Measurements from ENCODE around the gene PVALEF.

Gene PVALEF

GRCh38 chr17:81199482-81199830 is 34.1 kb downstream of the PVALEF start:
- TF ChIP-seq MAX (IDR thresholded peaks at IDR 0.05) (no peak), TEAD4 (IDR thresholded peaks at IDR 0.05) (no peak), FOXM1 (IDR thresholded peaks at IDR 0.05; ENCODE audit: borderline replicate concordance, low read depth) (no peak), TAF1 (IDR thresholded peaks at IDR 0.05; ENCODE audit: low read depth) (no peak), EGR1 (IDR thresholded peaks at IDR 0.05) (no peak), RAD21 (IDR thresholded peaks at IDR 0.05; ENCODE audit: low read depth) (no peak), REST (IDR thresholded peaks at IDR 0.05; ENCODE audit: low read depth) (no peak), ZBTB7A (IDR thresholded peaks at IDR 0.05; ENCODE audit: low read depth) (no peak)

GRCh38 chr17:81200201-81200600 is 34.9 kb downstream of the PVALEF start:
- TF ChIP-seq CREB1 (IDR thresholded peaks at IDR 0.05; ENCODE audit: low read depth) (no peak), CEBPB (IDR thresholded peaks at IDR 0.05) (no peak), TCF12 (IDR thresholded peaks at IDR 0.05; ENCODE audit: low read depth) (no peak), USF1 (IDR thresholded peaks at IDR 0.05) (no peak), EGR1 (IDR thresholded peaks at IDR 0.05) (no peak)

GRCh38 chr17:81200695-81201580 is 35.6 kb downstream of the PVALEF start:
- TF ChIP-seq ZBTB7A (IDR thresholded peaks at IDR 0.05; ENCODE audit: low read depth) (no peak), EP300 (IDR thresholded peaks at IDR 0.05; ENCODE audit: borderline replicate concordance) (no peak), RAD21 (IDR thresholded peaks at IDR 0.05; ENCODE audit: low read depth) (peak; percentile 45)

- TF ChIP-seq YY1 (IDR thresholded peaks at IDR 0.05; ENCODE audit: low read depth) (no peak), USF1 (IDR thresholded peaks at IDR 0.05) (no peak)
Observed at GRCh38 chr17:81202318-81202717, 37.0 kb downstream of the PVALEF start.

GRCh38 chr17:81203136-81203535 is 37.8 kb downstream of the PVALEF start:
- TF ChIP-seq MAX (IDR thresholded peaks at IDR 0.05) (no peak), EGR1 (IDR thresholded peaks at IDR 0.05) (no peak), ZBTB7A (IDR thresholded peaks at IDR 0.05; ENCODE audit: low read depth) (no peak), USF1 (IDR thresholded peaks at IDR 0.05) (no peak), CEBPB (IDR thresholded peaks at IDR 0.05) (no peak), TCF12 (IDR thresholded peaks at IDR 0.05; ENCODE audit: low read depth) (no peak), REST (IDR thresholded peaks at IDR 0.05; ENCODE audit: low read depth) (no peak), EP300 (IDR thresholded peaks at IDR 0.05; ENCODE audit: borderline replicate concordance) (no peak), FOXM1 (IDR thresholded peaks at IDR 0.05; ENCODE audit: borderline replicate concordance, low read depth) (no peak), NFIC (IDR thresholded peaks at IDR 0.05) (no peak), TEAD4 (IDR thresholded peaks at IDR 0.05) (no peak), RAD21 (IDR thresholded peaks at IDR 0.05; ENCODE audit: low read depth) (no peak), CREB1 (IDR thresholded peaks at IDR 0.05; ENCODE audit: low read depth) (no peak), YY1 (IDR thresholded peaks at IDR 0.05; ENCODE audit: low read depth) (no peak)

- TF ChIP-seq MAX (IDR thresholded peaks at IDR 0.05) (no peak), TEAD4 (IDR thresholded peaks at IDR 0.05) (no peak), CEBPB (IDR thresholded peaks at IDR 0.05) (no peak), TCF12 (IDR thresholded peaks at IDR 0.05; ENCODE audit: low read depth) (no peak), EGR1 (IDR thresholded peaks at IDR 0.05) (no peak), TAF1 (IDR thresholded peaks at IDR 0.05; ENCODE audit: low read depth) (no peak), EP300 (IDR thresholded peaks at IDR 0.05; ENCODE audit: borderline replicate concordance) (no peak), ZBTB7A (IDR thresholded peaks at IDR 0.05; ENCODE audit: low read depth) (no peak), FOXM1 (IDR thresholded peaks at IDR 0.05; ENCODE audit: borderline replicate concordance, low read depth) (no peak), YY1 (IDR thresholded peaks at IDR 0.05; ENCODE audit: low read depth) (no peak), REST (IDR thresholded peaks at IDR 0.05; ENCODE audit: low read depth) (no peak), CREB1 (IDR thresholded peaks at IDR 0.05; ENCODE audit: low read depth) (no peak), NFIC (IDR thresholded peaks at IDR 0.05) (no peak), USF1 (IDR thresholded peaks at IDR 0.05) (no peak), RAD21 (IDR thresholded peaks at IDR 0.05; ENCODE audit: low read depth) (no peak)
Observed at GRCh38 chr17:81204578-81204977, 39.3 kb downstream of the PVALEF start.

All from Ishikawa (cell line).